ENCODE measurements around the gene CALHM4. TPM values are rescaled to one million over a fixed set of nuclear protein-coding genes. Genes with fewer than 3 reads are reported as not detected.

Gene CALHM4
- total and polyA plus RNA-seq, 2 of the 4 experiments (the other 2 are of a cell fraction), result 0.07 TPM; not detected in 1

DNA sequence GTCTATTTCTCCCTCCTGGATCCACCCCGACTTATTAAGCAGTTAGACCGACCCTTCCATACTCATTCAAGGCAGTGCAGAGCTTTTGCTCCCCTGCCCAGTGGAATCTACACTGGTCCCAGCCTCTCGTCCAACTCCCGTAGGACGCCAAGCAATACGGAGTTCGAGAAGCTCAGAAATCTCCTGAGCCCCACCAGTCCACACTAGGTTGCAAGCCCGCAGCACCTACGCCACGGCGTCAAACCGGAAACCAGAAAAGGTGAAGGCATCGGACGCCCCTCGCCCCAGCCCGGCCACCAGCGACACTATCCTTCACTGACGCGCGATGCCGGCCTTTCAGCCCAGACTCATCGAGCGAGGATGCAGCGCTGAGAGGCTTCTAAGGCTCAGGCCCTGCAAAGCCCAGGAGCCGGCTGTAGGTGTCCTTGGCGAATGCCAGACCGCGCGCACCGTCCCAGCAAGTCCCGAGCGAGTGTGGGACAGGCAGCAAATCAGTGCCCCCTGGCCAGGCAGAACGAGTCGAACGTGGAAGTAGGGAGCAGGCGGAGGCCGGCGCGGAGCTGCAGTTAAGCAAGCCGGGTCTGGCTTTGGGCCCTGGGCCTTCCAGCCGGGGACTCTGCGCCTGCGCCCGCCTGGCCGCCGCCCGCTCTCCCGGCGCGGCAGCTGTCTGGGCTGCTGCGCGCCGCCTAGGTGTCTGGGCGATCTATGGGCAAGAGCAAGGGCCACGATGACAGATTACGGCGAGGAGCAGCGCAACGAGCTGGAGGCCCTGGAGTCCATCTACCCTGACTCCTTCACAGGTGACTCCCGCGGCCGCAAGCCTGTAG lies 17.5 kb downstream of the CALHM4 start, which contains the start of gene RWDD1:
RWDD1 (plus strand) TSS at position 649 of the 827 bp plus-strand sequence; CDS start at position 728, 79 bp downstream.
- in situ Hi-C loops (cut with MboI; ENCODE audit: low sequenced_read_pairs), result no loop called here
- Histone ChIP-seq H3K56ac (ENCODE audit: extremely low read depth, insufficient read depth, low read length) (peak within 1 kb of the TSS; percentile 84), H4K5ac (ENCODE audit: low read depth, low read length) (peak within 1 kb of the TSS; percentile 34), H2AK5ac (ENCODE audit: low read depth, low read length) (0 out of 2 replicates have a peak within 1 kb of the TSS, but pooled peaks have one; percentile 3), H2BK5ac (ENCODE audit: low read depth, low read length, poor library complexity, severe bottlenecking) (peak within 1 kb of the TSS; percentile 61), H3K9ac (ENCODE audit: low read depth, low read length) (peak within 1 kb of the TSS; percentile 88), H3K4me2 (ENCODE audit: low read depth, low read length) (peak within 1 kb of the TSS; percentile 96), H4K20me1 (ENCODE audit: insufficient read depth, low read length) (peaks cover 3% of the 10 kb centered on the region; the same call in 1 of the 2 replicates), H3K4me1 (ENCODE audit: control insufficient read depth, insufficient read depth, low read length) (no peaks in the 10 kb centered on the region), H3K27ac (ENCODE audit: insufficient read depth, low read length) (peak within 1 kb of the TSS; percentile 88), H2BK20ac (ENCODE audit: low read depth, low read length) (no peak within 1 kb of the TSS), H3K18ac (ENCODE audit: low read depth, low read length) (peak within 1 kb of the TSS; percentile 14; the same call in 1 of the 2 replicates), H3K23ac (ENCODE audit: low read depth, low read length) (peak within 1 kb of the TSS; percentile 83), H3K9me1 (ENCODE audit: insufficient read depth, low read length) (no peaks in the 10 kb centered on the region), H4K91ac (ENCODE audit: insufficient read depth, low read depth, low read length) (peak within 1 kb of the TSS; percentile 54), H3K4ac (ENCODE audit: low read depth, low read length) (peak within 1 kb of the TSS; percentile 73), H2AK9ac (replicated peaks; ENCODE audit: low read depth, low read length, poor library complexity) (peak within 1 kb of the TSS; percentile 51), H3K4me3 (ENCODE audit: insufficient read depth, low read depth, low read length) (peak within 1 kb of the TSS; percentile 81), H3K36me3 (ENCODE audit: control insufficient read depth, insufficient read depth, low read length) (no peaks in the 10 kb centered on the region), H3K9me3 (ENCODE audit: control insufficient read depth, insufficient read depth, low read length) (no peaks in the 10 kb centered on the region), H3K27me3 (ENCODE audit: control insufficient read depth, insufficient read depth, low read length) (no peaks in the 10 kb centered on the region), H2AFZ (replicated peaks; ENCODE audit: low read length, poor library complexity) (peak within 1 kb of the TSS; percentile 94), H2BK120ac (ENCODE audit: low read depth, low read length) (peak within 1 kb of the TSS; percentile 16; the same call in 1 of the 2 replicates), H3K79me1 (ENCODE audit: low read depth in 1 of 2, low read length in 2 of 2) (peaks cover 8 to 41% of the 10 kb centered on the region in 2 experiments), H3K14ac (replicated peaks; ENCODE audit: low read depth, low read length) (peak within 1 kb of the TSS; percentile 77), H4K8ac (ENCODE audit: low read depth in 2 of 2, low read length in 2 of 2) (peak within 1 kb of the TSS; percentile 67 to 89), H2BK15ac (ENCODE audit: low read depth, low read length) (no peak within 1 kb of the TSS; the same call in 2 of the 3 replicates)
- intact Hi-C loops (cut with micrococcal nuclease), result loop anchor here (2.0 to 5.0 kb wide), 2 partner anchors 76 to 290 kb away; no protein-coding TSS in a partner anchor
- peak; percentile 97 for ATAC-seq (ENCODE audit: low read depth)
- BruUV-seq (replicated peaks), result no TSS peak
- dilution Hi-C loops (cut with HindIII; ENCODE audit: low sequenced_read_pairs, unreplicated experiment), result no loop called here
- ChIA-PET POLR2A (ENCODE audit: unreplicated experiment) (interaction anchor here (0.8 to 1.0 kb wide), 2 partner anchors 13 to 300 kb away, joined by 4 to 6 read pairs; no protein-coding TSS in a partner anchor), CTCF (interaction anchor here (0.7 to 2.2 kb wide), 6 partner anchors 10 to 326 kb away, joined by 3 to 9 read pairs (median 4); no protein-coding TSS in a partner anchor)
- DNase-seq, result peak; percentile 100
- WGBS, 2 experiments (ENCODE audit: extremely low coverage in 2 of 2, insufficient read length in 1 of 2), result 0% methylated on average over 18 of the region's 62 CpGs; no CpG with 5 or more reads in 1 of the 2 experiments
- peak; percentile 84 for TF ChIP-seq POLR2A (IDR thresholded peaks at IDR 0.05; ENCODE audit: low read depth, low read length)
- no peak for TF ChIP-seq RFX5 (IDR thresholded peaks at IDR 0.05; ENCODE audit: low read depth, low read length)
- 0 out of 2 replicates have a peak, but pooled peaks have one; percentile 1 for TF ChIP-seq MAFK (IDR thresholded peaks at IDR 0.05; ENCODE audit: low read depth, low read length)
- TF ChIP-seq, protein P1, sequence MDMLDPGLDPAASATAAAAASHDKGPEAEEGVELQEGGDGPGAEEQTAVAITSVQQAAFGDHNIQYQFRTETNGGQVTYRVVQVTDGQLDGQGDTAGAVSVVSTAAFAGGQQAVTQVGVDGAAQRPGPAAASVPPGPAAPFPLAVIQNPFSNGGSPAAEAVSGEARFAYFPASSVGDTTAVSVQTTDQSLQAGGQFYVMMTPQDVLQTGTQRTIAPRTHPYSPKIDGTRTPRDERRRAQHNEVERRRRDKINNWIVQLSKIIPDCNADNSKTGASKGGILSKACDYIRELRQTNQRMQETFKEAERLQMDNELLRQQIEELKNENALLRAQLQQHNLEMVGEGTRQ (IDR thresholded peaks at IDR 0.05; ENCODE audit: low read depth, low read length), result no peak
- peak; percentile 90 for TF ChIP-seq CEBPB (IDR thresholded peaks at IDR 0.05; ENCODE audit: low read depth, low read length)
- TF ChIP-seq MAZ (IDR thresholded peaks at IDR 0.05; ENCODE audit: borderline replicate concordance, low read depth, low read length), result no peak
- no peak for TF ChIP-seq RAD21 (IDR thresholded peaks at IDR 0.05; ENCODE audit: low read length)
- peak; percentile 33; the same call in 1 of the 2 replicates for TF ChIP-seq FOS (IDR thresholded peaks at IDR 0.05; ENCODE audit: low read depth, low read length)
- TF ChIP-seq, protein P2, sequence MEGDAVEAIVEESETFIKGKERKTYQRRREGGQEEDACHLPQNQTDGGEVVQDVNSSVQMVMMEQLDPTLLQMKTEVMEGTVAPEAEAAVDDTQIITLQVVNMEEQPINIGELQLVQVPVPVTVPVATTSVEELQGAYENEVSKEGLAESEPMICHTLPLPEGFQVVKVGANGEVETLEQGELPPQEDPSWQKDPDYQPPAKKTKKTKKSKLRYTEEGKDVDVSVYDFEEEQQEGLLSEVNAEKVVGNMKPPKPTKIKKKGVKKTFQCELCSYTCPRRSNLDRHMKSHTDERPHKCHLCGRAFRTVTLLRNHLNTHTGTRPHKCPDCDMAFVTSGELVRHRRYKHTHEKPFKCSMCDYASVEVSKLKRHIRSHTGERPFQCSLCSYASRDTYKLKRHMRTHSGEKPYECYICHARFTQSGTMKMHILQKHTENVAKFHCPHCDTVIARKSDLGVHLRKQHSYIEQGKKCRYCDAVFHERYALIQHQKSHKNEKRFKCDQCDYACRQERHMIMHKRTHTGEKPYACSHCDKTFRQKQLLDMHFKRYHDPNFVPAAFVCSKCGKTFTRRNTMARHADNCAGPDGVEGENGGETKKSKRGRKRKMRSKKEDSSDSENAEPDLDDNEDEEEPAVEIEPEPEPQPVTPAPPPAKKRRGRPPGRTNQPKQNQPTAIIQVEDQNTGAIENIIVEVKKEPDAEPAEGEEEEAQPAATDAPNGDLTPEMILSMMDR (conservative IDR thresholded peaks at IDR 0.05; ENCODE audit: low read depth, low read length), result no peak
- TF ChIP-seq, protein P3, sequence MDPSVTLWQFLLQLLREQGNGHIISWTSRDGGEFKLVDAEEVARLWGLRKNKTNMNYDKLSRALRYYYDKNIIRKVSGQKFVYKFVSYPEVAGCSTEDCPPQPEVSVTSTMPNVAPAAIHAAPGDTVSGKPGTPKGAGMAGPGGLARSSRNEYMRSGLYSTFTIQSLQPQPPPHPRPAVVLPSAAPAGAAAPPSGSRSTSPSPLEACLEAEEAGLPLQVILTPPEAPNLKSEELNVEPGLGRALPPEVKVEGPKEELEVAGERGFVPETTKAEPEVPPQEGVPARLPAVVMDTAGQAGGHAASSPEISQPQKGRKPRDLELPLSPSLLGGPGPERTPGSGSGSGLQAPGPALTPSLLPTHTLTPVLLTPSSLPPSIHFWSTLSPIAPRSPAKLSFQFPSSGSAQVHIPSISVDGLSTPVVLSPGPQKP (IDR thresholded peaks at IDR 0.05; ENCODE audit: borderline replicate concordance, low read depth, low read length), result no peak
- no peak for TF ChIP-seq CHD1 (IDR thresholded peaks at IDR 0.05; ENCODE audit: low read depth, low read length)
- peak; percentile 90 for TF ChIP-seq MXI1 (IDR thresholded peaks at IDR 0.05; ENCODE audit: borderline replicate concordance, low read depth, low read length)
- TF ChIP-seq RCOR1 (IDR thresholded peaks at IDR 0.05; ENCODE audit: insufficient replicate concordance, low read length), result no peak
